ENCODE measurements around the gene GALNT14.

GALNT14 gene

DNA sequence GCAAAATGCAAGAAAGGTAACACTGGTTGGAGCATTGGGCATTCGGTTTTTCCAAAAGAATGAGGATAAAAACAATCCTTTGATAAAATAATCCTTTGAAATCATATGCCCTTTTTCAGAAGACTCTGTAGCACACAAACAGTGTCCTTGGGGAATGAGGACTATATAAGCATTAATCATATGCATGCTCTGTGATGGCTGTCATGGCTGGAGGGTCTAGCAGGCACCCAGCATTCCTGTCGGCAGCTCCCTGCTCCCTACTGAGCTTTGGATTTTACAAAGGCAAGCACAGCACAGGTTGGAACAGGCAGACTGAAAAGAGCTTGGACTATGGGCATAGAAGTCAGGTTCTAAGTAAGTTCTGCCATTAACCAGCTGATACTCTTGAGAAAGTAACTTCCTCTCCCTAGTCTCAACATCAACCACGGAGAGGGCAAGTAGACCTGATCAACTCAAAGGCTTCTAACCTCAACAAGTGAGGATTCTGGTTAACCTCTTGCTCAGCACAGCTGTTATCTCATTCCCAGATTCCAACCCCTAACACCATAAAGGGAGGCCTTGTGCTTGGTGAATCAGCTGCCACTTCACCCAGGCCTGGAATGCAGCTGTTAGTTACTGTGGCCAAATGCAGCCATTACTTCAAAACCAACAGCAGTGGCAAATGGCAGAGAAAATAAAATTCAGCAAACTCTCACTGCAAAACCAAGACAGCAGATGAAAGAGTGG is 29.5 kb downstream of the GALNT14 start:
- Histone ChIP-seq H3K4me2 (ENCODE audit: low read length) (no peak overlapping the region), H4K5ac (ENCODE audit: low read length) (no peak overlapping the region), H3K56ac (ENCODE audit: low read length) (no peak overlapping the region), H2AK5ac (ENCODE audit: low read length) (no peak overlapping the region), H2BK15ac (replicated peaks; ENCODE audit: low read depth) (no peak overlapping the region), H3K27ac (ENCODE audit: low read depth, low read length) (no peak overlapping the region), H4K8ac (ENCODE audit: low read depth, low read length) (no peak overlapping the region), H3K9ac (ENCODE audit: low read length) (no peak overlapping the region), H3K4ac (ENCODE audit: low read depth, low read length) (no peak overlapping the region), H2BK120ac (ENCODE audit: low read depth, low read length) (no peak overlapping the region), H3K36me3 (ENCODE audit: control insufficient read depth, insufficient read depth, low read length) (no peaks in the 10 kb centered on the region), H3K4me3 (ENCODE audit: low read length) (no peak overlapping the region), H2BK5ac (ENCODE audit: low read length) (no peak overlapping the region), H3K27me3 (ENCODE audit: insufficient read depth, low read length, poor library complexity) (no peaks in the 10 kb centered on the region), H3K79me1 (ENCODE audit: low read length) (no peaks in the 10 kb centered on the region), H3K79me2 (ENCODE audit: control insufficient read depth, insufficient read depth, low read length) (no peaks in the 10 kb centered on the region), H3K4me1 (ENCODE audit: control insufficient read depth, low read depth, low read length) (no peaks in the 10 kb centered on the region), H3K23ac (ENCODE audit: low read length) (no peak overlapping the region), H3K18ac (ENCODE audit: low read length) (no peak overlapping the region)
- WGBS (ENCODE audit: extremely low coverage, insufficient coverage, low lambda C conversion rate) = no CpG with 5 or more reads among the region's 3 CpGs
- no peak for DNase-seq

DNA sequence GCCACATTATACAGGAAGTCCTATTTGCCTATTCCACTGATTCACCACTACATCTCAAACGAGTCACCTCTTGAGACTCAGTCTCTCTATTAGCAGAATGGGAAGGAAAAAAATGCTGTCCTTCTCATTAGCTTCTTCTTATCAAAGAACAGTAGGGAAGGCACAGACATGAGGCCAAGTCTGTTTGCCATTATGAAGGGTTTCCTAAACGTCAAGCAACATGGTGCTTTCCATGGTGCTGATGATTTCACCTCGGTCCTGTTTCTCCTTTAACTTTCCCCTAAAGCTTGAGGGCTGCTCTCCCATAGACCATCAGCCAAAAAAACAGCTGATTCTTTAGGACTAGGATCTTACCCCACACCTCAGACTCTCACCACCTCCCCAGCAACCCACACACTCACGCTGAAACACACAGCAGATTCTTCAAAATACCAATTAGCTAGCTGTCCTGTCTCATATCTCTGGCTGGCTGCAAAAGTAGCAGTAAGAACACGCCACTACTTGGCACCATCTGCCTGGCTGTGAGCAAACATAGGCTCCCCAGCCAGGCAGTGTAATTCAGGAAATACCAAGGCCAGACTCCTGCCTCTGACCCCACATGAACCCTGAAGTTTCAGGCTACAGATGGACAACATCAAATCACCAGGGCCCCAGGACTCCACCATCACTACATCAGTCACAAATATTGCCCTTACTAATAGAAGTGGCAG is 30.5 kb downstream of the GALNT14 start:
- no peak overlapping the region for H3K4me2 ChIP-seq (ENCODE audit: low read length)

DNA sequence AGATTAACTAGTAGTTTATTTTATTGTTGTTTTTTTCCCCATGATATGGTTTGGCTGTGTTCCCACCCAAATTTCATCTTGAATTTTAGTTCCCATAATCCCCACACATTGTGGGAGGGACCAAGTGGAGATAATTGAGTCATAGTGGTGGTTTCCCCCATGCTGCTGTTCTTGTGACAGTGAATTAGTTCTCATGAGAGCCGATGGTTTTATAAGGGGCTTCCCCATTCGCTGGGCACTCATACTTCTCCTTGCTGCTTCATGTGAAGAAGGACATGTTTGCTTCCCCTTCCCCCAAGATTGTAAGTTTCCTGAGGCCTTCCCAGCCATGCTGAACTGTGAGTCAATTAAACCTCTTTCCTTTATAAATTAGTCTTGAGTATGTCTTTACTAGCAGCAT is 36.5 kb downstream of the GALNT14 start:
- Histone ChIP-seq H4K8ac (ENCODE audit: low read depth, low read length) (no peak overlapping the region), H2BK5ac (ENCODE audit: low read length) (no peak overlapping the region), H3K4me1 (ENCODE audit: control insufficient read depth, low read depth, low read length) (no peaks in the 10 kb centered on the region), H2AK5ac (ENCODE audit: low read length) (no peak overlapping the region), H3K4ac (ENCODE audit: low read depth, low read length) (no peak overlapping the region), H3K27me3 (ENCODE audit: insufficient read depth, low read length, poor library complexity) (no peaks in the 10 kb centered on the region), H3K27ac (ENCODE audit: low read depth, low read length) (no peak overlapping the region), H3K79me1 (ENCODE audit: low read length) (no peaks in the 10 kb centered on the region), H3K4me3 (ENCODE audit: low read length) (no peak overlapping the region), H3K9ac (ENCODE audit: low read length) (no peak overlapping the region), H2BK120ac (ENCODE audit: low read depth, low read length) (no peak overlapping the region), H3K36me3 (ENCODE audit: control insufficient read depth, insufficient read depth, low read length) (no peaks in the 10 kb centered on the region), H4K5ac (ENCODE audit: low read length) (no peak overlapping the region), H2BK15ac (replicated peaks; ENCODE audit: low read depth) (no peak overlapping the region), H3K4me2 (ENCODE audit: low read length) (no peak overlapping the region), H3K18ac (ENCODE audit: low read length) (no peak overlapping the region), H3K79me2 (ENCODE audit: control insufficient read depth, insufficient read depth, low read length) (no peaks in the 10 kb centered on the region), H3K23ac (ENCODE audit: low read length) (no peak overlapping the region), H3K56ac (ENCODE audit: low read length) (no peak overlapping the region)
- no peak for DNase-seq
- WGBS (ENCODE audit: extremely low coverage, insufficient coverage, low lambda C conversion rate) = no CpG with 5 or more reads among the region's 2 CpGs

More for the DNA sequence above, 30.5 kb downstream of the GALNT14 start:
- Histone ChIP-seq H2BK120ac (ENCODE audit: low read depth, low read length) (no peak overlapping the region), H3K27me3 (ENCODE audit: insufficient read depth, low read length, poor library complexity) (no peaks in the 10 kb centered on the region), H2BK5ac (ENCODE audit: low read length) (no peak overlapping the region), H2BK15ac (replicated peaks; ENCODE audit: low read depth) (no peak overlapping the region), H3K27ac (ENCODE audit: low read depth, low read length) (no peak overlapping the region), H3K9ac (ENCODE audit: low read length) (no peak overlapping the region), H2AK5ac (ENCODE audit: low read length) (no peak overlapping the region), H3K4me1 (ENCODE audit: control insufficient read depth, low read depth, low read length) (no peaks in the 10 kb centered on the region), H4K8ac (ENCODE audit: low read depth, low read length) (no peak overlapping the region), H3K79me2 (ENCODE audit: control insufficient read depth, insufficient read depth, low read length) (no peaks in the 10 kb centered on the region), H3K56ac (ENCODE audit: low read length) (no peak overlapping the region), H3K36me3 (ENCODE audit: control insufficient read depth, insufficient read depth, low read length) (no peaks in the 10 kb centered on the region), H3K4me3 (ENCODE audit: low read length) (no peak overlapping the region), H4K5ac (ENCODE audit: low read length) (no peak overlapping the region), H3K23ac (ENCODE audit: low read length) (no peak overlapping the region), H3K4ac (ENCODE audit: low read depth, low read length) (no peak overlapping the region), H3K18ac (ENCODE audit: low read length) (no peak overlapping the region), H3K79me1 (ENCODE audit: low read length) (no peaks in the 10 kb centered on the region)
- no CpG with 5 or more reads among the region's 5 CpGs for WGBS (ENCODE audit: extremely low coverage, insufficient coverage, low lambda C conversion rate)
- DNase-seq = peak; percentile 57

DNA sequence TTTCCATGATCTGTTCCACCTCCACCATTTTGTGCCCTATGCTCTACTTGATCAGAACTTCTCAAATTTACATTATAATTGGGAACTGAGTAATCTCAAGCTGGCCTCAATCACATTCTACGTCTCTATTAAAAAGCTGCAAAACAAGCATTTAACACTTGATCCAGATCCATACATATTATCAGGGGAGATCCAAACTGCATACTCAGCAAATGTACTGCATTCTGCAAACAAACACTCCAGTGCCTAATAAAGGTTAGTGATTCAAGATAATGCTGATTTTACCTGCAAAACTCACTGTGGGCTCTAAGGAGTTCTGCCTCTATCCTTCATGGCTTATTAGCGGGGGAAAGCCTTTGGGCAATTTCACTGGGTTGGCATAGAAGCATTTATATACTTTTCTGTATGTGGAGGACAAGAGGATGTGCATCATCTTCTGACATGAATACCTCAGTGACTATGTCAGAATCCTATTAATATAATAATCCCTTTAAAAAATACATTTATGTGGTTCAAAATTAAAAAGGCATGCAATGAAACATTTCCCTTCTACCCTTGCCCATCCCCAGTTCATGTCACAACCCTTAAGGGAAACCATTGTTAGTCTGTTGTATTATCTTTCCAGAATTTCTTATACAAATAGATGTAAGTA is 40.2 kb downstream of the GALNT14 start:
- Histone ChIP-seq H3K9ac (ENCODE audit: low read length) (no peak overlapping the region), H3K27ac (ENCODE audit: low read depth, low read length) (no peak overlapping the region), H3K4me3 (ENCODE audit: low read length) (no peak overlapping the region), H3K4ac (ENCODE audit: low read depth, low read length) (no peak overlapping the region), H3K79me1 (ENCODE audit: low read length) (no peaks in the 10 kb centered on the region), H3K4me1 (ENCODE audit: control insufficient read depth, low read depth, low read length) (no peaks in the 10 kb centered on the region), H4K8ac (ENCODE audit: low read depth, low read length) (no peak overlapping the region), H2BK15ac (replicated peaks; ENCODE audit: low read depth) (no peak overlapping the region), H3K23ac (ENCODE audit: low read length) (no peak overlapping the region), H4K5ac (ENCODE audit: low read length) (no peak overlapping the region), H3K27me3 (ENCODE audit: insufficient read depth, low read length, poor library complexity) (no peaks in the 10 kb centered on the region), H3K79me2 (ENCODE audit: control insufficient read depth, insufficient read depth, low read length) (no peaks in the 10 kb centered on the region), H3K18ac (ENCODE audit: low read length) (no peak overlapping the region), H2BK120ac (ENCODE audit: low read depth, low read length) (no peak overlapping the region), H2BK5ac (ENCODE audit: low read length) (no peak overlapping the region), H3K56ac (ENCODE audit: low read length) (no peak overlapping the region), H3K36me3 (ENCODE audit: control insufficient read depth, insufficient read depth, low read length) (no peaks in the 10 kb centered on the region), H3K4me2 (ENCODE audit: low read length) (no peak overlapping the region), H2AK5ac (ENCODE audit: low read length) (no peak overlapping the region)
- WGBS (ENCODE audit: extremely low coverage, insufficient coverage, low lambda C conversion rate) = no CpG with 5 or more reads among the region's 2 CpGs
- DNase-seq = no peak

DNA sequence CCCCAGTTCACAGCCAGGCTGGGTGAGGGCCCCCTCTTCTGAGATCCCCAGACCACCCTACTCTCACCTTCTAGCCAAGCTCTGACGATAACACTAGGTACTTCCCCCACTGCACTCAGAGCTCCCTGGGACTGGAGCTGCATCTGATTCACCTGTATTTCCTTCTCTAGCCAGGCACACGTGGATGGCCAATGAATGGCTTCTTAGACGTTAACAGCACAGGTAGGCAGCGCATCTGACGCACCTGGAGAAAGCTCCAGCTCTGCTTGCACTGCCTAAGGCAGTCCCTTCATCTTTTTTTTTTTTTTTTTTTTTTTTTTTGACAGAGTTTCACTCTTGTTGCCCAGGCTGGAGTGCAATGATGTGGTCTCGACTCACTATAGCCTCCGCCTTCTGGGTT is 48.1 kb downstream of the GALNT14 start:
- H4K5ac ChIP-seq (ENCODE audit: low read length) = no peak overlapping the region
- H3K79me2 ChIP-seq (ENCODE audit: control insufficient read depth, insufficient read depth, low read length) = no peaks in the 10 kb centered on the region
- no peaks in the 10 kb centered on the region for H3K4me1 ChIP-seq (ENCODE audit: control insufficient read depth, low read depth, low read length)
- H3K4me3 ChIP-seq (ENCODE audit: low read length) = no peak overlapping the region
- no peak overlapping the region for H3K23ac ChIP-seq (ENCODE audit: low read length)
- H4K8ac ChIP-seq (ENCODE audit: low read depth, low read length) = no peak overlapping the region
- no peak overlapping the region for H3K18ac ChIP-seq (ENCODE audit: low read length)
- no CpG with 5 or more reads among the region's 7 CpGs for WGBS (ENCODE audit: extremely low coverage, insufficient coverage, low lambda C conversion rate)
- H3K9ac ChIP-seq (ENCODE audit: low read length) = no peak overlapping the region
- no peak overlapping the region for H2BK120ac ChIP-seq (ENCODE audit: low read depth, low read length)
- no peak overlapping the region for H3K4me2 ChIP-seq (ENCODE audit: low read length)
- no peak overlapping the region for H2BK15ac ChIP-seq (replicated peaks; ENCODE audit: low read depth)
- no peak overlapping the region for H3K56ac ChIP-seq (ENCODE audit: low read length)
- H3K79me1 ChIP-seq (ENCODE audit: low read length) = no peaks in the 10 kb centered on the region
- H2AK5ac ChIP-seq (ENCODE audit: low read length) = no peak overlapping the region
- H3K4ac ChIP-seq (ENCODE audit: low read depth, low read length) = no peak overlapping the region
- no peak overlapping the region for H2BK5ac ChIP-seq (ENCODE audit: low read length)
- no peak overlapping the region for H3K27ac ChIP-seq (ENCODE audit: low read depth, low read length)
- no peaks in the 10 kb centered on the region for H3K27me3 ChIP-seq (ENCODE audit: insufficient read depth, low read length, poor library complexity)
- no peaks in the 10 kb centered on the region for H3K36me3 ChIP-seq (ENCODE audit: control insufficient read depth, insufficient read depth, low read length)
- DNase-seq = no peak

All from mesendoderm (in vitro differentiated cells).